ENCODE data around the gene ARSG. TPM values are rescaled to one million over a fixed set of nuclear protein-coding genes. Genes with fewer than 3 reads are reported as not detected.

The ARSG gene
- total and polyA plus RNA-seq, 2 of the 8 experiments (the other 6 are each of a cell fraction or from before 2014, with no cell fraction given): 3.3 to 4.0 TPM

GRCh38 chr17:68401288-68401687, 110.0 kb downstream of the ARSG start (continued):
- no peak for TF ChIP-seq EZH2 (IDR thresholded peaks at IDR 0.05; ENCODE audit: low read depth, low read length, severe bottlenecking)
- TF ChIP-seq YY1 (IDR thresholded peaks at IDR 0.05; ENCODE audit: low read depth, low read length): no peak
- TF ChIP-seq KDM1A (IDR thresholded peaks at IDR 0.05; ENCODE audit: borderline replicate concordance, low read length): no peak
- TF ChIP-seq RAD21 (IDR thresholded peaks at IDR 0.05 in 1 of 2, conservative IDR thresholded peaks at IDR 0.05 in 1 of 2; ENCODE audit: low read depth in 2 of 2, low read length in 2 of 2): no peak
- TF ChIP-seq CTBP2 (IDR thresholded peaks at IDR 0.05; ENCODE audit: borderline replicate concordance, insufficient read depth, insufficient read length, low read length): no peak
- no peak for TF ChIP-seq POLR2AphosphoS5 (IDR thresholded peaks at IDR 0.05; ENCODE audit: low read depth, low read length)
- TF ChIP-seq SUZ12 (IDR thresholded peaks at IDR 0.05; ENCODE audit: low read length): no peak

Measured in H1 (cell line).